GM21825 (cell line): Measurements from ENCODE around the gene ZNF879.

Source experiments
- ATAC-seq: cut with Tn5 transposase; IDR thresholded peaks from one replicate; pipeline ENCODE4 v1.9.1; 2021; ENCODE audit warnings: mild to moderate bottlenecking, moderate library complexity; ENCODE audit not compliant: unreplicated experiment

Gene ZNF879

GRCh38 chr5:179006564-179006963, 17.0 kb upstream of the ZNF879 start:
- ATAC-seq: no peak

GRCh38 chr5:179008667-179009066, 14.9 kb upstream of the ZNF879 start:
- no peak for ATAC-seq

- ATAC-seq: no peak
These were observed 9.5 kb downstream of the ZNF879 start for GRCh38 chr5:179033004-179033580.

GRCh38 chr5:179044765-179045164, 21.2 kb downstream of the ZNF879 start:
- ATAC-seq: no peak

GRCh38 chr5:179051784-179052183, 28.2 kb downstream of the ZNF879 start:
- no peak for ATAC-seq

GRCh38 chr5:179054036-179054785, 30.6 kb downstream of the ZNF879 start:
- ATAC-seq: no peak

GRCh38 chr5:179054876-179055275, 31.3 kb downstream of the ZNF879 start:
- ATAC-seq: no peak

GRCh38 chr5:179055436-179055835, 31.8 kb downstream of the ZNF879 start:
- ATAC-seq: no peak

GRCh38 chr5:179055841-179056240, 32.2 kb downstream of the ZNF879 start:
- no peak for ATAC-seq

- peak; percentile 93 for ATAC-seq
These were observed 36.8 kb downstream of the ZNF879 start, which contains the start of gene ZNF354C for GRCh38 chr5:179060116-179061008. ZNF354C (plus strand) TSS chr5:179060373; CDS start chr5:179062069, 1,696 bp downstream.

- ATAC-seq: no peak
These were observed 37.4 kb downstream of the ZNF879 start for GRCh38 chr5:179061025-179061424.

GRCh38 chr5:179065703-179066102, 42.1 kb downstream of the ZNF879 start:
- no peak for ATAC-seq

- no peak for ATAC-seq
These were observed 55.8 kb downstream of the ZNF879 start for GRCh38 chr5:179079165-179079987.

GRCh38 chr5:179080724-179081123, 57.1 kb downstream of the ZNF879 start:
- ATAC-seq: no peak
